ENCODE data around the gene FAM20A. TPM values are rescaled to one million over a fixed set of nuclear protein-coding genes. Genes with fewer than 3 reads are reported as not detected.

FAM20A gene
- total RNA-seq, 1 donor from 2014 or later, result 5.2 TPM

Other genes starting within 250 kb of the FAM20A start
- 37.6 TPM for gene WIPI1, start 143.9 kb downstream of the FAM20A start, total RNA-seq
- gene PRKAR1A, start 88.9 kb downstream of the FAM20A start, total RNA-seq, result 267 TPM